HG02610 (cell line): ENCODE data around the gene NRXN3.

Source experiments
- ATAC-seq: cut with Tn5 transposase; IDR thresholded peaks from one replicate; pipeline ENCODE4 v1.9.1; 2021; ENCODE audit warnings: mild to moderate bottlenecking, moderate library complexity; ENCODE audit not compliant: unreplicated experiment

Gene NRXN3

DNA sequence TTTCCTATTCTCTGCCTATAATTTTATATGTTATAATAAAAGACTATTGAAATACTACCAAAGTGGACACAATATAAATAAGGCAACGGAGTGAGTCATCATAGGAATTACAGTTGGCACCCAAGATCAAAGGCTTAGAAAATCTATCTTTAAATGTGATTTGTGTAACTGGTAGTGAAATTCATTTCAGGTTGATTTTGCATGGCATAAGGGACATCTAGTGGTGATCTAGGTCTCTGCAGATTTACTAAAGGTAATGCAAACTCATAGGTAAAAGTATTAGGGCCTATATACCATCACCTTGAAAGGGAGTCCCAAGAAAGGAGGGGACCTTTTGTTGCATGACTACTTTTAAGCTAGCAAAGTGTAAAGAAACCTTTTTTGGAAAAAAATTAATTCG is 527.2 kb downstream of the NRXN3 start:
- ATAC-seq, result no peak

DNA sequence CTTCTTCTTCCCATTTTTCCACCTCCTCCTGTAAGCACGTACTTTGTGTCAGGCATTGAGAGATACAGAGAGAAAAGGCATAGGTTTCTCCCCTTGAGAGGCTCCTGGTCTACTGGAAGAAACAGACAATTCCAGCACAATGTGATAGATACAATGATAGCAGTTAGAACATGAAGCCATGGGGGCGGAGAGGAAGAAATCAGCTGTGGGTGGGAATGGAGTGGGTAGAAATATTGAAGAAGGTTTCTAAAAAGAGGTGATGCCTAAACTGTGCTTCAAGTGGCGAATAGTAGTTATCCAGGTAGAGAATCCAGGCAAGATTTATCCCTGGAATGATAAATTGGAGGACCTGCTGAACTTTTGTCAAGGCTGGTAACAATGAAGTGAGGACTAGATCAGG is 528.8 kb downstream of the NRXN3 start:
- ATAC-seq, result no peak

DNA sequence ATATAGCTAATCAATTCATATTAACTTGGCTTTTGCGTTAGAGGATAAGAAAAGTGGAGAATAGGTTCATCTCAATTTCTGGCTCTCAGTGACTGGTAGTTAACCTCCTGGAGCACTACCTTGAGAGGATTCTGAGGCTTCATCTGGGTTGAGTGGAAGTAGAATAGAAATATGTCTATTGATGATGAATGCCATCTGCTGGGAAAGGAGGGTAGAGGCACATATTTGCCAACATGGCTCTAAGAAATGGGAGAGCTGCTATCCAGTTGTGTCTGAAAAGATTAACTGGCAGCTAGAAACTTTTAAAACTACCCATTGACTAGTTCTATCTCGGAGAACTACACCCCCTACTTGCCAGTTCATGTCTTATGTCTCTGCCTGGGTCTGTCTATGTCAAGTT is 530.1 kb downstream of the NRXN3 start:
- no peak for ATAC-seq

- ATAC-seq, result no peak
Observed at GRCh38 chr14:78701246-78701645, 531.1 kb downstream of the NRXN3 start.

- no peak for ATAC-seq
Observed at GRCh38 chr14:78704965-78705364, 534.8 kb downstream of the NRXN3 start.

GRCh38 chr14:78705989-78706388 is 535.8 kb downstream of the NRXN3 start:
- no peak for ATAC-seq

DNA sequence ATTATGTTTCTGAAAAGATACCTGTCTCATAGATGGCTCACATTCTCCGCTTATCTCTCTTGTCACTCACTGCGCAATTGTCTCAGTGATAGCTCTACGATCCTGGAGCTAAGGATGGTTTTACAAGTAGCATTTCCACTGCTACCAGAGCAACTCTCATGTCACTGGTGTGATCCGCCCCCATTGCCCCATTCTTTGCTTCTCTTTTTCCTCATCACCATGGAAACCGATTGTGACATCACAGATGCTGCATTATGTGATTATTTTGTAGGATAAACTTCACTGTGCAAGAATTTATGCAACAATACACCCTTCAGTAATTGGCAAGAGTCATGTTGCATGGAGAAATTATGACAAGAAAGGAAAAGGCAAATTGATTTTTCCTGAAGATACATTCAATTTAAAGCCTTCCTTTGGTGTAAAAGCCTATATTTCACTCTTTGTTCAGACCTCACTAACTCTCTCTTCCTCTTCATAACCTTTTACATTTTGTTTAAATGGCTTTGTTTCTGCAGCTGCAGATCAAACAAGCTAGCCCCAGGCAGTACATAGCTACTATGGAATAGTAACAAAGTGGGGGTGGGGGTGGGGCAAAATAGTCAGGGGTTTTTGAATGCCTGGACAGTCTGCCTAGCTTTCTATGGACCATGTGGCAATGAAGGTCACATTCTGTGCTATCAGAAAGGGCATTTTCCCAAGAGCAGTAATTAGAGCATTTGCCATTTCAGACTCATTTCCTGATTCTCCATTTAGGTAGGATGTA is 539.8 kb downstream of the NRXN3 start:
- ATAC-seq, result no peak

- no peak for ATAC-seq
Observed at GRCh38 chr14:78710963-78711362, 540.8 kb downstream of the NRXN3 start.

DNA sequence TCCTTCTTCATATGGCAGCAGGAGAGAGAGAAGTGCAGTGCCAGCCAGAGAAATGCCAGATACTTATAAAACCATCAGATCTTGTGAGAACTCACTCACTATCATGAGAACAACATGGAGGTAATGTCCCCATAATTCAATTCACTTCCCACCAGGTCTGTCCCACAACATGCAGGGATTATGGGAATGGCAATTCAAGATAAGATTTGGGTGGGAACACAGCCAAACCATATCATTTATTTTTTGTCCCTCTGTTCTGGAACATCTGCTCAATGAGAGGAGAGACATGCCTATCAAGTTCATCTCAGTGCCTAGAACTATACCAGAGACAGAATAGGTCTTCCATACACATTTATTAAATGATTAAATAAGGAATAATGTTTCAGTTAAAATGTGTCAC is 543.5 kb downstream of the NRXN3 start:
- no peak for ATAC-seq

DNA sequence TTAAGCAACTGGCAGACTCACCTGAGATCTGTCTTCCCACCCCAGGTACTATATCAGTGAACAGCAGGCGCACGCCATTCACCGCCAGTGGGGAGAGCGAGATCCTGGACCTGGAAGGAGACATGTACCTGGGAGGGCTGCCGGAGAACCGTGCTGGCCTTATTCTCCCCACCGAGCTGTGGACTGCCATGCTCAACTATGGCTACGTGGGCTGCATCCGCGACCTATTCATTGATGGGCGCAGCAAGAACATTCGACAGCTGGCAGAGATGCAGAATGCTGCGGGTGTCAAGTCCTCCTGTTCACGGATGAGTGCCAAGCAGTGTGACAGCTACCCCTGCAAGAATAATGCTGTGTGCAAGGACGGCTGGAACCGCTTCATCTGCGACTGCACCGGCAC is 544.5 kb downstream of the NRXN3 start:
- ATAC-seq, result no peak

DNA sequence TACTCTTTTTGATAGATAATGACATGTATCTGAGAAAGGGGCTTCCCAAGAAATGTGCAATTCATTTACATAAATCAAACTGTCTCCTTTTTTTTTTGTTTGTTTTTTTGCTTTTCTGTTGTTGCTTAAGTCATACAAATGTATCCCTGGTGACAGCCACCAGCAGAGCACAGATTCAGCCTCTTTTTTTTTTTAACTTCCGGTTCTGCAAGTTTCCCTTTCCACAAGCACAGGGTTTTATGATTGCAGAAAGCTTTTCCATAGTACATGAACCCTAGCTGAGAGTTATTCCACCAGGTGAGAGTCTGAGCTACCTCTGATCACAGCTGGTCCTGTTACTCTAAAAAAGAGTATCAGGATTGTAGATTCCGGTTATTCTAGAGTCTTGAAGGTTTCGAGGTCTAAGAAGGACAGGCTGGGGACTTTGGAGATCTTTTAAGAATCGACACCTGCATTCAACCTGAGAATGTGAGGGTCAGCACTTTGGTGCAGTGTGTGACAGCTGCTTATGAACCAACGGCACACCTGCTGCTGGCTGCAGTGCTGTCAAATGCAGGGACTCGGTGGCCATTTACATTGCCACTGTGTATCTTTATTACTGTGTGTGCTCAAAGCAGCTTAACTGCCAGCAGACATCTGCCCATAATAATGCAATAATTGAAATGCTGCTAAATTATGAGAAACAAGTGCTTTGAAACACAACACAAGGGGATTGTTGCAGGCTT is 551.7 kb downstream of the NRXN3 start:
- no peak for ATAC-seq

- no peak for ATAC-seq
Observed at GRCh38 chr14:78725086-78725485, 554.9 kb downstream of the NRXN3 start.

DNA sequence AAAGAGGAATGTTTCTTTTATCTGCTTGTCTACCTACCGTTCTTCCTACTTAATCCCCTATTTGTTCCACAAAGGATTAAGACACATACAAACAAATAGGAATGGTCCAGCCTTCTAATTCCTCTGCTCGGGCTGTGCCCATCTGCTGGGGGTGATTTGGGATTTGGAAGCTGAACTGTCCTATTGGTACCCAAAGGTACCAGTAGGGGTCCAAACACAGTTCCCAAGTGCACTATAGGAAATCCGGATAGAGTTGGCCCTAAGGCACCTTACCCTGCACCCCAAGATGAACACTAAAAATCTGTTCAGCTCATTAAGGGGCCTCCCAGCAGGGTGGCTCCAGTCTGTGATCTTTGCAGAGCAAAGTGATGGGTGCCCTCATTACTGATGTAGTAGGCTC is 566.9 kb downstream of the NRXN3 start:
- no peak for ATAC-seq

DNA sequence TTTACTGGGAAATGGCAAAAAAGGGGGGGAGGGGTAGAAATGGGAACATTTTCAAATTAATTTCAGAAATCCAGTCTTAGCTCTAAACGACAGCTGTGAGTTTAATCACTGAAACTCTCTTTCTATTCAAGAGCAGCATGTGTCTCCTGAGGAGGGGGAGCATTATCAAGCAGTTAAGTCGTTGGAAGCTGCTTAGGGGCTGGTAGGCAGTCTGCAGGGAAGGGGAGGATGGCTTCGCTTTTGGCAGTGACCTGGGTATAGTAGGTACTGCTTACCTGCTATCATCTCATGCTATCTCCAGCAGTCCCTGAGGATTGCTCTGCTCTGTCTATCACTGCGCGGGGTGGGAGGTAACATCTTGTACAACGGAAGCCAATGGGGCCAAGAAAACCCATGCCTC is 567.4 kb downstream of the NRXN3 start:
- no peak for ATAC-seq

- ATAC-seq, result no peak
Observed at GRCh38 chr14:78746086-78746595, 576.0 kb downstream of the NRXN3 start.

GRCh38 chr14:78747813-78748212 is 577.6 kb downstream of the NRXN3 start:
- no peak for ATAC-seq

- ATAC-seq, result peak; percentile 40
Observed at GRCh38 chr14:78752518-78753188, 582.5 kb downstream of the NRXN3 start.

- ATAC-seq, result no peak
Observed at GRCh38 chr14:78754059-78754458, 583.9 kb downstream of the NRXN3 start.

GRCh38 chr14:78758333-78758732 is 588.2 kb downstream of the NRXN3 start:
- peak; percentile 56 for ATAC-seq

GRCh38 chr14:78762331-78762730 is 592.2 kb downstream of the NRXN3 start:
- no peak for ATAC-seq

- no peak for ATAC-seq
Observed at GRCh38 chr14:78763746-78764145, 593.6 kb downstream of the NRXN3 start.

DNA sequence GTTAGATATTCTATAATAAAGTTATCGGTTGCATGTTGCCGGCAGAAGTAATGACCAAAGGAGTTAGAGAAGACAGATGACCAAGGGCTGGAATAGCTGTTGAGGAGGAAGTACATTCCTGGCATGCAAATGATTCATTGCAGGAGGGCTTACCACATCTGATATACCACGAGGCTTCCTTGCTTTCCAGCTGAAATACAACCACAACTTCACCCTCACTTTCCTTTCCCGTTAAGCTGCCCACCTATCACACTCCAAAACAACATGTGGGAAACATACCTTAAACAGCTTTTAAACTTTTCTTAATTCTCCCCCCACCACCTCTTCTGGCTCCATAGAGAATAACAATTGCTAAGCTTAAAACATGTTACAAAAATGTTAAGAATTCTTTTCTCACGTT is 594.1 kb downstream of the NRXN3 start:
- ATAC-seq, result no peak
